Activated CD4-positive, alpha-beta T cell treated with anti-CD3 and anti-CD28 coated beads, Interleukin-2, amount 10 ng/mL, durations not matched to agents 24 days and 14 days (primary cell): Measurements from ENCODE around the gene CLIC4. TPM values are rescaled to one million over a fixed set of nuclear protein-coding genes. Genes with fewer than 3 reads are reported as not detected.
"Not testable (repeated sequence)": the region's sequence is repeated elsewhere in the genome, so short reads cannot be mapped to it uniquely, and the experiment has no call there.

Source experiments
- DNase-seq: peaks from one replicate; pipeline ENCODE4 v3.0.0; 2022
- H3K27ac Mint-ChIP-seq: one replicate; pipeline ENCODE4 v1.8.0; 2022; ENCODE audit warnings: mild to moderate bottlenecking, mixed read lengths
- H3K27me3 Mint-ChIP-seq: one replicate; pipeline ENCODE4 v1.8.0; 2022; ENCODE audit warnings: mixed read lengths
- H3K36me3 Mint-ChIP-seq: one replicate; pipeline ENCODE4 v1.8.0; 2022; ENCODE audit warnings: low read depth, mild to moderate bottlenecking, mixed read lengths
- H3K4me1 Mint-ChIP-seq: one replicate; pipeline ENCODE4 v1.8.0; 2021; ENCODE audit warnings: mixed read lengths
- H3K4me3 Mint-ChIP-seq: one replicate; pipeline ENCODE4 v1.8.0; 2022; ENCODE audit warnings: mild to moderate bottlenecking, moderate library complexity, mixed read lengths
- H3K9me3 Mint-ChIP-seq: one replicate; pipeline ENCODE4 v1.8.0; 2021; ENCODE audit warnings: mixed read lengths
- intact Hi-C: fragments of 100-400 bp; cut with micrococcal nuclease; formaldehyde crosslinking; loops from one replicate; pipeline ENCODE4 v1.15.1; 2023
- total RNA-seq: library from RNA; stranded (reverse); gene quantifications from 2 replicates; pipeline ENCODE4 v1.2.3, GENCODE V29; 2022

CLIC4 gene
- total RNA-seq, 1 donor from 2014 or later: 17.4 TPM

DNA sequence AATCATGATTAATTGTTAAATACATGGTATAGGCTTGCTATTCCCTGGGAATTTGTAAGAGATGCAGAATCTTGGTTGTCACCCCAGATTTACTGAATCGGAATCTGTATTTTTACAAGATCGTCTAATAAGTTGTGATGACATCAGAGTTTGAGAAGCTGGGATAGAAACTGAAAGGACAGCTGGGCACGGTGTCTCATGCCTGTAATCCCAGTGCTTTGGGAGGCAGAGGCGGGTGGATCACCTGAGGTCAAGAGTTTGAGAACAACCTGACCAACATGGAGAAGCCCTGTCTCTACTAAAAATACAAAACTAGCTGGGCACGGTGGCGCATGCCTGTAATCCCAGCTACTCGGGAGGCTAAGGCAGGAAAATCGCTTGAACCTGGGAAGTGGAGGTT, 35.4 kb downstream of the CLIC4 start:
- H3K9me3 Mint-ChIP-seq, H3K4me1 Mint-ChIP-seq, DNase-seq, H3K27ac Mint-ChIP-seq, intact Hi-C loops, H3K27me3 Mint-ChIP-seq, H3K4me3 Mint-ChIP-seq, H3K36me3 Mint-ChIP-seq: not testable (repeated sequence)

DNA sequence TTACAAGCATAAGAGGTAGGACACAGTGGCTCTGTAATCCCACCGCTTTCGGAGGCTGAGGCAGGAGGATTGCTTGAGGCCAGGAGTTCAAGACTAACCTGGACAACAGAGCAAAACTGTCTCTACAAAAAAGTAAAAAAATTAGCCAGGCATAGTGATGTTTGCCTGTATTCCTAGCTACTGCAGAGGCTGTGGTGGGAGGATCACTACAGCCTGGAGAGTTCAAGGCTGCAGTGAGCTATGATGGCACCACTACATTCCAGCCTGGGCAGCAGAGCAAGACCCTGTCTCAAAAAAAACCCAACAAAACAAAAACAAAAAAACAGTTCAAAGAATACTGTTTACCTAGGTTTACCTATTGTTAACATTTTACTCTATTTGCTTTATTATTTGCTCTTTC, 37.4 kb downstream of the CLIC4 start:
- peaks cover 4% of the 10 kb centered on the region for H3K4me1 Mint-ChIP-seq
- H3K9me3 Mint-ChIP-seq: no peaks in the 10 kb centered on the region
- DNase-seq: no peak
- no peak overlapping the region for H3K27ac Mint-ChIP-seq
- H3K27me3 Mint-ChIP-seq: no peaks in the 10 kb centered on the region
- intact Hi-C loops: no loop called here
- H3K4me3 Mint-ChIP-seq: no peak overlapping the region
- H3K36me3 Mint-ChIP-seq: no peaks in the 10 kb centered on the region

DNA sequence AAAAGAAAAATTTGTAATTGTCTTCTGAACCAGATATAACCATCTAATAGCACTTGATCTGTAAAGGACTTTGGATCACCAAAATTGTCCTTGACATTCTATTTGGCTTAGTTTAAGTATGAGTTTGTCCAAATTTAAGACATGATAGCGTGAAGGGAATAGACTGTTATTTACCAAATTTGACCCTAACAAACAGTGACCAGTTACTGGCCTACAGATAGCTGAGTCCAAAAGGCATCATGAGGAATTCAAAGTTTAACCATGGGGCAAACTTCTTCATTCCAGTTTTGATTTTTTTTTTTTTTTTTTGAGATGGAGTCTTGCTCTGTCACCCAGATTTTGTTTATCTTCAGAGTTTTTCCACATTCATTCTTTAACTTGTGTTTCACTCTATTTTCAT, 38.5 kb downstream of the CLIC4 start:
- Mint-ChIP-seq H3K4me1 (peaks cover 4% of the 10 kb centered on the region), H3K27ac (no peak overlapping the region), H3K36me3 (no peaks in the 10 kb centered on the region), H3K4me3 (no peak overlapping the region), H3K27me3 (no peaks in the 10 kb centered on the region), H3K9me3 (no peaks in the 10 kb centered on the region)
- intact Hi-C loops: no loop called here
- no peak for DNase-seq

DNA sequence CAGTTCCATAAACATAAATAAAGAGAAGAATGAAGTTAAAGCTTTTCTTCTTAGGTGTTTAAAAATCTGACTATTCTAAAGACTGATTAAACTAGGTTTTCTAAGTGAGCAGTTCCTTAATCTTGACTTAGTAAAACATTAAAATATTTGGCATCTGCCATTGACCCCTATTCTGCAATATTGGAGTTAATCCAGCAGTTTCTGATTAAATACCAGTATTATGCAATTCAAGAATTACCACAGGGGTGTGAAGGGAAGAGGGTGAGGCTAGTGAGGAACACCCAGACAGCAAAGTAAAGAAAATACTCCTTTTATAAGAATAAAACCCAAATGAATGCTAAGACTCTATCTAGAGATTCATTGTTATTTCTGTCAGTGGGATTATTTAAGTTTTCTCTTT, 40.9 kb downstream of the CLIC4 start:
- no peak for DNase-seq
- H3K36me3 Mint-ChIP-seq: no peaks in the 10 kb centered on the region
- peaks cover 4% of the 10 kb centered on the region for H3K4me1 Mint-ChIP-seq
- no peak overlapping the region for H3K27ac Mint-ChIP-seq
- H3K27me3 Mint-ChIP-seq: no peaks in the 10 kb centered on the region
- intact Hi-C loops: no loop called here
- H3K4me3 Mint-ChIP-seq: no peak overlapping the region
- no peaks in the 10 kb centered on the region for H3K9me3 Mint-ChIP-seq

DNA sequence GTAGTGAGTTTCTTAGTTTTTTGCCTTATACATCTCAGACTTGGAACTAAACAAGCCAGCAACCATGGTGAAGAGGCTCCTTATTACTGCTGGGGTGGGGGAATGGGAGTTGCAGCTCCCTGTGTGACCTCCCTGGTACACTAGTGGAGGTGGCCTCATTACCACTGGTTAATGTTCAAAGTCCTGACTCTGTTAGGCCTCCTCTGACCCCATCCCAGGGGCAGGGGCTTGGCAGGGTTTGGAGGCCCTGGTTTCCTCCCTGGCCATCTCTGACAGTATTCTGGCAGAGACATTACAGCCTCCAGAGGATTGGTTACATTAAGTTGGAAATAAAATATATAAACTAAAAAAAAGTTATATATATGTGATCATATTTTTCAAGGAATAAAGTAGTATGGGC, 45.2 kb downstream of the CLIC4 start:
- Mint-ChIP-seq H3K27me3 (peaks cover 2% of the 10 kb centered on the region), H3K27ac (no peak overlapping the region), H3K4me1 (peaks cover 1% of the 10 kb centered on the region), H3K36me3 (no peaks in the 10 kb centered on the region), H3K9me3 (no peaks in the 10 kb centered on the region), H3K4me3 (no peak overlapping the region)
- intact Hi-C loops: no loop called here
- no peak for DNase-seq

DNA sequence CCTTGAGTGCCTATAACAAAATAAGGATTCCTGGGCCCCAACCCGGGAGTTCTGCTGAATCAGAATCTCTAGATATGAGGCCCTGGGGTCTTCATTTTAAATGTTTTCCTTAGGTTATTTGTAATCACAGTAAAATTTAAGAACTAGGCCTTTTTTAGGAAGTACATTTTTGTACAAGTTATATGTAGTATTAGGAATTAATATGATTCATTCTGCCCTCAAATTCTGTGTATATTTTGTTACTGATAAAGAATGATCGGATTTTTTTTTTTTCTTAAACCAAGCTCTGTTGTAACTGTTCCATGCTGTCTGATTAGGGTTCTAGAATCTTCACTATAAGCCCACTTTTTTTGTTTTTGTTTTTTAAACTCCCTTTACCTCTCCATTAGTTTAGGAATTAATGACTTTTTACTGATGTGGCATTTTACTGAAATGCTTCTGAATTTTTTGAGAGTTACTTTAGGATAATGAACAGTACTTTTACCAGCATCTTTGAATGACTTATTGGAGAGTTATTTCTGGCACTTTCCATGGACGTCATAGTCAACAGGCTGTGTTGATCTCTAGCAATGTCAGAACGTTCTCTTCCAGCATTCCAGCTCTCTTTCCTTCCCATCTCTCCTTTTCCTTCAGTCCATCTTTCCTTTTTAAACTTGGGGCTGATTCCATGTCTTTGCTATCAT, 48.3 kb downstream of the CLIC4 start:
- Mint-ChIP-seq H3K4me1 (no peaks in the 10 kb centered on the region), H3K4me3 (no peak overlapping the region), H3K36me3 (peaks cover 11% of the 10 kb centered on the region), H3K27ac (no peak overlapping the region), H3K9me3 (peaks cover 4% of the 10 kb centered on the region), H3K27me3 (peaks cover 2% of the 10 kb centered on the region)
- intact Hi-C loops: no loop called here
- DNase-seq: no peak

DNA sequence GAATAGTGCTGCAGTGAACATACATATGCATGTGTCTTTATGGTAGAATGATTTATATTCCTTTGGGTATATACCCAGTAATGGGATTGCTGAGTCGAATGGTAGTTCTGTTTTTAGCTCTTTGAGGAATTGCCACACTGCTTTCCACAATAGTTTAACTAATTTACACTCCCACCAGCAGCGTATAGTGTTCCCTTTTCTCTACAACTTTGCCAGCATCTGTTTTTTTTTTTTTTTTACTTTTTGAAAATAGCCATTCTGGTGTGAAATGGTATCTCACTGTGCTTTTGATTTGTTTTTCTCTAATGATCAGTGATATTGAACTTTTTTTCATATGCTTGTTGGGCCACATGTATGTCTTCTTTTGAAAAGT, 48.9 kb downstream of the CLIC4 start:
- DNase-seq, H3K27me3 Mint-ChIP-seq, H3K27ac Mint-ChIP-seq, H3K9me3 Mint-ChIP-seq, intact Hi-C loops, H3K4me1 Mint-ChIP-seq, H3K4me3 Mint-ChIP-seq: not testable (repeated sequence)
- H3K36me3 Mint-ChIP-seq: peaks cover 11% of the 10 kb centered on the region

DNA sequence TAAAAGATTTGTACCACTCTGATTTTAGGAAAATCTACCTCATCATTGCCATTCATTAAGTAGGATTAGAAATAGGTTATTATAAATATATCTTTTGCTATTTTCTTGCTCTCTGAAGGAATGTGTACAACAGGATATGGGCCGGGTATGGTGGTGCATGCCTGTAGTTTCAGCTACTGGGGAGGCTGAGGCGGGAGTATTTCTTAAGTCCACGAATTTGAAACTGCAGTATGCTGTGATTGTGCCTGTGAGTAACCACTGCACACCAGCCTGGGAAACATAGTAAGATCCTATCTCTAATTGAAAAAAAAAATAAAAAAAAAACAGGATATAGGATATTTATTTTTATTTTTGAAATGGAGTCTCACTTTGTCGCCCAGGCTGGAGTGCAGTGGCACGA, 50.0 kb downstream of the CLIC4 start:
- H3K27me3 Mint-ChIP-seq: peaks cover 2% of the 10 kb centered on the region
- no peak for DNase-seq
- peaks cover 11% of the 10 kb centered on the region for H3K36me3 Mint-ChIP-seq
- intact Hi-C loops: no loop called here
- H3K4me1 Mint-ChIP-seq: no peaks in the 10 kb centered on the region
- H3K9me3 Mint-ChIP-seq: peaks cover 4% of the 10 kb centered on the region
- H3K4me3 Mint-ChIP-seq: no peak overlapping the region
- H3K27ac Mint-ChIP-seq: no peak overlapping the region

DNA sequence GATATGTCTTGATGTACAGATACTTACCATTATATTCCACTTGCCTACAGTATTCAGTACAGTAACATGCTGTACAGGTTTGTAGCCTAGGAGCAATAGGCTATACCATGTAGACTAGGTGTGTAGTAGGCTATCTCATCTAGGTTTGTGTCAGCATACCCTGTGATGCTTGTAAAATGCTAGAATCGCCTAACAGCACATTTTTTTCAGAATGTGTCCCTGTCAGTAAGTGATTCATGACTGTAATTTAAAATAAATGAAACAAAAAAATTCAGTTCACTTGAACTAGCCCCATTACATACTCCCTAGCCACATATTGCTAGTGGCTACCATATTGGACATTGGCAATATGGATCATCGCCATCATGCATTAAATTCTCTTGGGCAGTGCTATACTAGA, 51.3 kb downstream of the CLIC4 start:
- H3K4me3 Mint-ChIP-seq: no peak overlapping the region
- no peak overlapping the region for H3K27ac Mint-ChIP-seq
- peaks cover 13% of the 10 kb centered on the region for H3K36me3 Mint-ChIP-seq
- no peaks in the 10 kb centered on the region for H3K4me1 Mint-ChIP-seq
- H3K9me3 Mint-ChIP-seq: peaks cover 4% of the 10 kb centered on the region
- intact Hi-C loops: no loop called here
- no peak for DNase-seq
- peaks cover 2% of the 10 kb centered on the region for H3K27me3 Mint-ChIP-seq

DNA sequence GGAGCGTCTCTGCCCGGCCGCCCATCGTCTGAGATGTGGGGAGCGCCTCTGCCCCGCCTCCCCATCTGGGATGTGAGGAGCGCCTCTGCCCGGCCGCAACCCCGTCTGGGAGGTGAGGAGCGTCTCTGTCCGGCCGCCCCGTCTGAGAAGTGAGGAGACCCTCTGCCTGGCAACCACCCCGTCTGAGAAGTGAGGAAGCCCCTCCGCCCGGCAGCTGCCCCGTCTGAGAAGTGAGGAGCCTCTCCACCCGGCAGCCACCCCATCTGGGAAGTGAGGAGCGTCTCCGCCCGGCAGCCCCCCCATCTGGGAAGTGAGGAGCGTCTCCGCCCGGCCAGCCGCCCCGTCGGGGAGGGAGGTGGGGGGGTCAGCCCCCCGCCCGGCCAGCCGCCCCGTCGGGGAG, 54.0 kb downstream of the CLIC4 start:
- intact Hi-C loops, H3K9me3 Mint-ChIP-seq, H3K27ac Mint-ChIP-seq, DNase-seq, H3K4me3 Mint-ChIP-seq, H3K4me1 Mint-ChIP-seq, H3K27me3 Mint-ChIP-seq: not testable (repeated sequence)
- peaks cover 13% of the 10 kb centered on the region for H3K36me3 Mint-ChIP-seq

DNA sequence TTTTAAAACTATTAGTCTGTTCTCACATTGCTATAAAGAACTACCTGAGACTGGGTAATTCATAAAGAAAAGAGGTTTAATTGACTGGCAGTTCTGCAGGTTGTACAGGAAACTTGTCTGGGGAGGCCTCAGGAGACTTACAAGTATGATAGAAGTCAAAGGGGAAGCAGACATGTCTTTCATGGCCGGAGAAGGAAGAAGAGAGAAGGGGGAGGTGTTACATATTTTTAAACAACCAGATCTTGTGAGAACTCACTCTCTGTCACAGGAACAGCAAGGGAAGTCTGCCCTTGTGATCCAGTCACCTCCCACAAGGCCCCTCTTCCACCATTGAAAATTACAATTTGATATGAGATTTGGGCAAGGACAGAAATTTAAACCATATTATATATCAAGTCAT, 55.9 kb downstream of the CLIC4 start:
- intact Hi-C loops: no loop called here
- Mint-ChIP-seq H3K36me3 (peaks cover 15% of the 10 kb centered on the region), H3K4me1 (peaks cover 9% of the 10 kb centered on the region), H3K9me3 (peaks cover 4% of the 10 kb centered on the region), H3K27ac (no peak overlapping the region), H3K27me3 (no peaks in the 10 kb centered on the region), H3K4me3 (no peak overlapping the region)
- DNase-seq: no peak

DNA sequence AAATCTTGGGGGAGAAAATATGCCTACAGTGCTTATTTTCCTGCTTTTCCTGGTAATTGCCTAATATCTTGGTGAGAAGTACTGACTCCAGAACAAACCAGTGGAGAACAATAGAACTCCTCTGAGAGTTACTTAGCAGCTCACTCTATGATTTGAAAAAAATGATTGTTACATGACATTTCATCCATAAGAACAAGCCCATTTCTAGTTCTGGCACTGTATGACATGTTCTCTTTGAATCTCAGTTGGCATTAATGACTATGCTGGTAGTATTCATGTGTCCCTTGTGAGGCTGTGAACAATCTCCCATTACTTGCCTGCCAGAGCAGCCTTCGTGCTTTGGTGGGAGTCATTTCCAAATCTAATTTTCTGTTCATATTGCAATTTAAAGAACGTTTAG, 58.0 kb downstream of the CLIC4 start:
- Mint-ChIP-seq H3K9me3 (peaks cover 2% of the 10 kb centered on the region), H3K4me1 (peaks cover 9% of the 10 kb centered on the region), H3K27ac (no peak overlapping the region), H3K27me3 (no peaks in the 10 kb centered on the region), H3K36me3 (peaks cover 7% of the 10 kb centered on the region), H3K4me3 (no peak overlapping the region)
- intact Hi-C loops: no loop called here
- DNase-seq: no peak

DNA sequence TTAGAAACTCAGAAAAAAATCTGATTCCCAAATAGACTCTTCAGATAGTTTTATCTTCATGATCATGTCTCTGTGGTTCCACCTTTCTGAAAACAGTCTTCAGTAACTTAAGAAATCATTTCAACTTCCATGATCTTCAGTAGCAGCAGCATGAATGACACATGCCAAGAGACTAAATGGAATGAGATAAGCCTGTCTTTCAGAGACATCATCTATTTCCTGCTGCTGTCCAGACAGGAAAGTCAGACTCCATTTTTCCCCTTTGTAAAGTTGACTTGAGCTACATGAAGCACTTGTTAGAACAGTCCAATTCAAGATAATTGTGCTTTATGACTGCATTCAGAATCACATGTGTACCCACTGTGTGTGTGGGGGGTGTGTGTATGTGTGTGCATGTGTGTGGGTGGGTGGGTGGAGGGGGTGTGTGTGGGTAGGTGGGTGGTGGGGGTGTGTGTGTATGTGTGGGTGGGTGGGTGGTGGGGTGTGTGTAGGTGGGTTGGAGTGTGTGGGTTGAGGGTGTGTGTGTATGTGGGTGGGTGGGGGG, 58.8 kb downstream of the CLIC4 start:
- intact Hi-C loops: no loop called here
- peaks cover 9% of the 10 kb centered on the region for H3K4me1 Mint-ChIP-seq
- H3K4me3 Mint-ChIP-seq: no peak overlapping the region
- peak overlapping the region; percentile 4 for H3K27ac Mint-ChIP-seq
- H3K36me3 Mint-ChIP-seq: peaks cover 4% of the 10 kb centered on the region
- no peak for DNase-seq
- H3K27me3 Mint-ChIP-seq: no peaks in the 10 kb centered on the region
- no peaks in the 10 kb centered on the region for H3K9me3 Mint-ChIP-seq

DNA sequence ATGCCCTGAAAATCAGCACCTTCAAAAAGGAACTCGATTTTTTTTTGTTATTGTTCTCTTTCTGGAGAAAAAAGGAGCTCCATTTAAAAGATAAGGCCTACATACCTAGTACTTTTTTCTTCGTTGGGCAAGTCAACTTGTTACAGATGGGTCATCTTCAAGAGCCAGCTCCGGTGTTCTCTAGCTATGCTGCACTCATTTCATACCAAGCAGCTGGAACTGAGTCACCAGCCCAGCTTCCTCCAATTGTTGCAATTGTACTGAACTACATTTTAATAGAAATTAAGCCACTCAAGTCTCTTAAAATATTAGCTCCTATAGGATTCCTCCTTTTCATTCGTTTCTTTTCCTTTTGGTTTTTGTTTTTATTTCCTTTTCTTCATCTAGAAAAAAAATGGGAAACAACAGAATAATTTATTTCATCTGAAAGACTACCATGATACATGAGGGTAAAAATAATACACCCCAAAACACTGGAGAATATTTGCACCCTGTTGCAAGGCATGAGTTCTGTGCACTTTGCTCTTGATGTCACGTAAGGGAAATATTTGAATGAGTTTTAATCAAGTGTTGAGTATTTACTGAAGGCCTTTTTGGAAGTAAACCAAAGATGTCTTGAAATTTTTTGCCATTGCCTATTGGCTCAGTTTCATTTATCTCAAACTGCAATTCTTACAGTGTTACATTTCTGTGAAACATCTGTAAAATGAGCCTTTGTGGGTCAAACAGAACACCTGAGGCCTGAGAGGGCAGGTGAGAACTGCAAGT, 60.5 kb downstream of the CLIC4 start:
- H3K4me1 Mint-ChIP-seq: peaks cover 9% of the 10 kb centered on the region
- H3K36me3 Mint-ChIP-seq: peaks cover 2% of the 10 kb centered on the region
- H3K4me3 Mint-ChIP-seq: no peak overlapping the region
- intact Hi-C loops: no loop called here
- no peaks in the 10 kb centered on the region for H3K9me3 Mint-ChIP-seq
- H3K27me3 Mint-ChIP-seq: no peaks in the 10 kb centered on the region
- H3K27ac Mint-ChIP-seq: no peak overlapping the region
- DNase-seq: no peak
